Neural cell (in vitro differentiated cells): ENCODE measurements around the gene ME3.

ENCODE experiments used
- CTCF ChIP-seq: fragments of 450-650 bp; IDR thresholded peaks from 2 replicates; pipeline ENCODE4 v1.5.1; 2014; ENCODE audit warnings: antibody characterized with exemption, mild to moderate bottlenecking, moderate library complexity; ENCODE audit not compliant: poor library complexity, severe bottlenecking
- EP300 ChIP-seq: fragments of 450-650 bp; conservative IDR thresholded peaks from 2 replicates; pipeline ENCODE4 v1.6.1; 2014; ENCODE audit warnings: antibody characterized with exemption, mild to moderate bottlenecking, moderate library complexity; ENCODE audit not compliant: poor library complexity, severe bottlenecking
- EZH2 ChIP-seq: fragments of 200-600, 300-800 bp; shearing (Covaris generic), sonication (generic); IDR thresholded peaks from 2 replicates; pipeline ENCODE4 v1.6.1; 2014; ENCODE audit warnings: antibody characterized with exemption, low read length, borderline replicate concordance, mild to moderate bottlenecking; ENCODE audit not compliant: insufficient read depth, poor library complexity, severe bottlenecking
- MXI1 ChIP-seq: fragments of 450-650 bp; conservative IDR thresholded peaks from 2 replicates; pipeline ENCODE4 v1.6.1; 2014; ENCODE audit warnings: antibody characterized with exemption, mild to moderate bottlenecking; ENCODE audit not compliant: poor library complexity, severe bottlenecking
- POLR2AphosphoS5 ChIP-seq: IDR thresholded peaks from 2 replicates; pipeline ENCODE4 v1.6.1; 2012
- RAD21 ChIP-seq: fragments of 450-650 bp; conservative IDR thresholded peaks from 2 replicates; pipeline ENCODE4 v1.6.1; 2014; ENCODE audit warnings: antibody characterized with exemption, mild to moderate bottlenecking, moderate library complexity
- REST ChIP-seq: IDR thresholded peaks from 2 replicates; pipeline ENCODE4 v1.6.1; 2012; ENCODE audit warnings: borderline replicate concordance
- SMC3 ChIP-seq: fragments of 450-650 bp; conservative IDR thresholded peaks from 2 replicates; pipeline ENCODE4 v1.6.1; 2014; ENCODE audit warnings: antibody characterized with exemption, mild to moderate bottlenecking, moderate library complexity; ENCODE audit not compliant: poor library complexity
- TAF1 ChIP-seq: IDR thresholded peaks from 2 replicates; pipeline ENCODE4 v1.6.1; 2012; ENCODE audit warnings: low read depth

- TF ChIP-seq CTCF (peak; percentile 43), SMC3 (no peak), EP300 (no peak), EZH2 (no peak), POLR2AphosphoS5 (no peak), TAF1 (no peak), REST (no peak), RAD21 (no peak), MXI1 (no peak)
Observed at GRCh38 chr11:86608251-86608799, 64.1 kb downstream of the ME3 start.
